GM19238 (cell line): Measurements from ENCODE around the gene IFT57.
"Not testable (repeated sequence)": the region's sequence is repeated elsewhere in the genome, so short reads cannot be mapped to it uniquely, and the experiment has no call there.

Experiments
- DNase-seq: peaks from one replicate; pipeline ENCODE4 v3.0.0; 2011; ENCODE audit warnings: low spot score; ENCODE audit not compliant: insufficient read length

The IFT57 gene

GRCh38 chr3:108221911-108222852 is at the start of gene IFT57:
Gene IFT57, minus strand, starts transcription at chr3:108222424. Its CDS starts 102 bp downstream, at chr3:108222322.
- DNase-seq = peak; percentile 87

GRCh38 chr3:108271626-108272025 is 49.4 kb upstream of the IFT57 start:
- no peak for DNase-seq

- DNase-seq = not testable (repeated sequence)
Observed at GRCh38 chr3:108268235-108268634, 46.0 kb upstream of the IFT57 start.

GRCh38 chr3:108264534-108265298 is 42.5 kb upstream of the IFT57 start:
- DNase-seq = not testable (repeated sequence)

- DNase-seq = no peak
Observed at GRCh38 chr3:108255131-108255530, 32.9 kb upstream of the IFT57 start.

GRCh38 chr3:108251844-108252243 is 29.6 kb upstream of the IFT57 start:
- no peak for DNase-seq

GRCh38 chr3:108251265-108251664 is 29.0 kb upstream of the IFT57 start:
- no peak for DNase-seq

- no peak for DNase-seq
Observed at GRCh38 chr3:108250626-108251025, 28.4 kb upstream of the IFT57 start.

- DNase-seq = no peak
Observed at GRCh38 chr3:108243243-108243642, 21.0 kb upstream of the IFT57 start.

- DNase-seq = no peak
Observed at GRCh38 chr3:108242776-108243175, 20.6 kb upstream of the IFT57 start.

GRCh38 chr3:108241721-108242120 is 19.5 kb upstream of the IFT57 start:
- DNase-seq = no peak

GRCh38 chr3:108241146-108241545 is 18.9 kb upstream of the IFT57 start:
- no peak for DNase-seq

- no peak for DNase-seq
Observed at GRCh38 chr3:108239082-108239481, 16.9 kb upstream of the IFT57 start.

- no peak for DNase-seq
Observed at GRCh38 chr3:108235290-108235689, 13.1 kb upstream of the IFT57 start.

GRCh38 chr3:108234387-108234957 is 12.2 kb upstream of the IFT57 start:
- no peak for DNase-seq

- no peak for DNase-seq
Observed at GRCh38 chr3:108228286-108228685, 6.1 kb upstream of the IFT57 start.

- no peak for DNase-seq
Observed at GRCh38 chr3:108227131-108227530, 4.9 kb upstream of the IFT57 start.

GRCh38 chr3:108225221-108225620 is 3.0 kb upstream of the IFT57 start:
- DNase-seq = no peak

GRCh38 chr3:108223928-108224327 is 1.7 kb upstream of the IFT57 start:
- no peak for DNase-seq

GRCh38 chr3:108222853-108223565 is 785 bp upstream of the IFT57 start:
- no peak for DNase-seq

- no peak for DNase-seq
Observed at GRCh38 chr3:108221393-108221792, 831 bp downstream of the IFT57 start.
